Colonic mucosa (tissue), 4 donors: ENCODE results near the gene CELA2B. TPM values are rescaled to one million over a fixed set of nuclear protein-coding genes. Genes with fewer than 3 reads are reported as not detected.
"Not testable (repeated sequence)": the region's sequence is repeated elsewhere in the genome, so short reads cannot be mapped to it uniquely, and the experiment has no call there.

ENCODE experiments used
- DNase-seq: peaks from one replicate; pipeline ENCODE4 v3.0.0-alpha.2; 2020
- H3K27ac ChIP-seq: fragments of 200-600 bp; one replicate; pipeline ENCODE4 v1.8.0; 2021
- H3K27me3 ChIP-seq: fragments of 200-600 bp; one replicate; pipeline ENCODE4 v1.8.0; 2021
- H3K36me3 ChIP-seq: fragments of 200-600 bp; one replicate; pipeline ENCODE4 v1.8.0; 2021
- H3K4me1 ChIP-seq: fragments of 200-600 bp; one replicate; pipeline ENCODE4 v1.8.0; 2021; ENCODE audit warnings: mild to moderate bottlenecking
- H3K4me3 ChIP-seq: fragments of 200-600 bp; one replicate; pipeline ENCODE4 v1.8.0; 2021
- H3K9ac ChIP-seq, 2 donors: one replicate each; pipeline ENCODE4 v1.7.0; 2013; ENCODE audit warnings: control low read depth in 2 of 2, low read depth in 2 of 2, low read length in 2 of 2
- H3K9me3 ChIP-seq: fragments of 200-600 bp; one replicate; pipeline ENCODE4 v1.8.0; 2021
- CTCF ChIP-seq: fragments of 200-600 bp; IDR thresholded peaks from one replicate; pipeline ENCODE4 v1.8.0; 2022; ENCODE audit warnings: antibody characterized with exemption, mild to moderate bottlenecking
- intact Hi-C: fragments of 100-400 bp; cut with DNase I; formaldehyde crosslinking; loops from one replicate; pipeline ENCODE4 v1.14.1; 2022
- total RNA-seq, 2 donors: library from RNA; stranded (reverse); fragmentation: NEBNext Ultra II Directional in 1 of 2; extraction: Animal tissue kit (Norgen Biotek cat#: 25700) in 1 of 2; gene quantifications; one replicate each; pipeline ENCODE4 v1.2.1, GENCODE V29; 2021
- donor health status: healthy.
- donor health status: DM: no; HTN: no; CAD: no.
- donor health status: DM: no; HTN: no; CAD: no.

Gene CELA2B
- total RNA-seq = 1 to 10 TPM in 1 of 2 donors, not detected in 1; 1.1 TPM

DNA sequence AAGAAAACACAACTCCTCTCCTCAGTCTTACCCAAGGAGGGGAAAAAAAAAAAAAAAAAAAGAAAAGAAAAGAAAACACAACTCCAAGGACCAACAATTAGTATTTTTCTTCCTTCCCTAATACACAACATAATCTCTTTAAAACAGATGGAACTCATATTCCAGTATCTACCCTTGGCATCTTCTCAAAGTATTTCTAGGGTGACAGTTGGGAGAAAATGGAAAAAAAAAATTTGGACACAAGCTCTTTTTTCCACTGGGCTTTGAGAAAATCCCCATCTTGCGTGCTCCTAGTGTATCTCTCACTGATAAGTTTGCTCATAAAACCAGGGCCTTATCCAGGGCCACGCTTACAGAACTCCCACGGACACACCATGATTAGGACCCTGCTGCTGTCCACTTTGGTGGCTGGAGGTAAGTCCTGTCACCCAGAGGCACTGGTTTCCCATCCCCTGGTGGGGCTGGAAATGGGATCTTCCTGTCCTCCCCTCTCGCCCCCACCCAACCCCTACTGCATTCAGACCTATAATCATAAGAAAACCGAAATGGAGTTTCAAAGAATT, at the start of gene CELA2B:
TSS of gene CELA2B (plus strand) at position 353 of the 563 bp plus-strand sequence. CDS start at position 375, 22 bp downstream.
- no peak for TF ChIP-seq CTCF
- no peaks in the 10 kb centered on the region for H3K4me1 ChIP-seq
- DNase-seq = no peak
- no peak within 1 kb of the TSS for H3K9ac ChIP-seq
- no peaks in the 10 kb centered on the region for H3K36me3 ChIP-seq
- no peak within 1 kb of the TSS for H3K27ac ChIP-seq
- no peak within 1 kb of the TSS for H3K4me3 ChIP-seq
- intact Hi-C loops = no loop called here
- no peaks in the 10 kb centered on the region for H3K27me3 ChIP-seq
- H3K9me3 ChIP-seq = no peaks in the 10 kb centered on the region

GRCh38 chr1:15426492-15427279, 49.2 kb upstream of the CELA2B start:
- Histone ChIP-seq H3K36me3 (peaks cover 7% of the 10 kb centered on the region), H3K9ac (peak overlapping the region; percentile 45 to 79), H3K27me3 (no peaks in the 10 kb centered on the region), H3K27ac (peak overlapping the region; percentile 88), H3K4me3 (no peak overlapping the region), H3K4me1 (peaks cover 30% of the 10 kb centered on the region), H3K9me3 (no peaks in the 10 kb centered on the region)
- peak; percentile 81 for DNase-seq
- TF ChIP-seq CTCF = peak; percentile 41
- intact Hi-C loops = no loop called here

DNA sequence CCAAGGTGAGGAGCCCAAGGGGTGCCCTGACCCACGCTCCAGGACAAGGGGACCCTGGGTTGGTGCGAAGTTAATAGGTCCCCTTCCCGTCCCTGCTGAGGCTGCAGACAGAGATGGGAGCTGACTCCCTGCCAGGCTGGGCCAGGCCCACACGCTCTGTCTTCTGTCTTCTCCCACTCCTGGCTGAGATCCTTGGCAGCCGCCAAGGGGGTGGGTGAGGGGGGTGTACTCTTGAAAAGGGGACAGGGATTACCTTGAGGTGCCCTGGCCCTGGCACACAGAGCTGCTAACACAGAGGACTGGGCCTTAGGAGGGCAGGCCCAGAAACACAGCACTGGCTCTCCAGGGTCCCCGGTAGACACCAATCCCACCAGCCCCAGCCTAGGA, 48.6 kb upstream of the CELA2B start:
- Histone ChIP-seq H3K36me3 (peaks cover 7% of the 10 kb centered on the region), H3K9ac (peak overlapping the region in 1 of 2 donors; percentile 79), H3K4me3 (no peak overlapping the region), H3K27me3 (no peaks in the 10 kb centered on the region), H3K4me1 (peaks cover 30% of the 10 kb centered on the region), H3K27ac (peak overlapping the region; percentile 88), H3K9me3 (no peaks in the 10 kb centered on the region)
- TF ChIP-seq CTCF = no peak
- intact Hi-C loops = no loop called here
- DNase-seq = no peak

GRCh38 chr1:15428252-15428651, 47.7 kb upstream of the CELA2B start:
- H3K9ac ChIP-seq, H3K36me3 ChIP-seq, intact Hi-C loops, DNase-seq, H3K9me3 ChIP-seq, H3K4me3 ChIP-seq, H3K27me3 ChIP-seq, H3K27ac ChIP-seq: not testable (repeated sequence)
- H3K4me1 ChIP-seq = peaks cover 22% of the 10 kb centered on the region

DNA sequence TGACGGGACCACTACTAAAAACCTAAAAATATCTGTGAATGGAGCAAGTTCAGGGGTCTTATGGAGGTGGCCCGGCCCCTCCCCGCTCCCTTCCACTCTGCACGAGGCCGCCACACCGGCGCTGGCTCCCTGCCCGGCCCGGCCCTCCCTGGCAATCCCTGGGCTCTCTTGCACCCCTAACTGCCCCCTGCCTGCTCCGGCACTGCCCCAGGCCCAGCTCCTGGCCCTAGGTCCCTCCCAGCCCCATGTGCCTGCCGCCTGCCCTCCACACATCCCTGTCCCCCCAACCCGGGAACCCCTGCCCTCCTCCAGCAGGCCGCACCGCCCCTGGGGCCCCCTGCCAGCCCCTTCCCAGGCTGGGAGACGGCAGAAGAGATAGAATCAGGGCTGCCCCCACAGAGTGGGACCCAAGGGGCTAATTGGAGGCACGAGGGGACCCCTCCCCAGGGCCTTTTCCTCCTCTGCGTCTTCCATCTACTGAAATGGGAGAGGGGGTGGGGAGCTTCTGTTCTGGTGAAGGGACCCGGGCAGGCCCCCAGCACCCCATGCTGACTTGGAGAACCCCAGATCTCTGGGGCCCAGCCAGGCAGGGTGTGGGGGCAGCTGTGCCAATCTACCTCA, 47.0 kb upstream of the CELA2B start:
- H3K9me3 ChIP-seq = no peaks in the 10 kb centered on the region
- H3K4me1 ChIP-seq = peaks cover 20% of the 10 kb centered on the region
- DNase-seq = no peak
- intact Hi-C loops = no loop called here
- no peaks in the 10 kb centered on the region for H3K27me3 ChIP-seq
- no peak overlapping the region for H3K27ac ChIP-seq
- H3K36me3 ChIP-seq = peaks cover 7% of the 10 kb centered on the region
- no peak overlapping the region for H3K4me3 ChIP-seq
- TF ChIP-seq CTCF = no peak
- no peak overlapping the region for H3K9ac ChIP-seq
